SJSA1 (cell line): ENCODE measurements around the gene ALG9. TPM values are rescaled to one million over a fixed set of nuclear protein-coding genes. Genes with fewer than 3 reads are reported as not detected.

Experiments used
- DNase-seq, 2 experiments: peaks; one replicate each; pipeline ENCODE4 v3.0.0-alpha.2; 2015 to 2020; ENCODE audit warnings: low spot score in 2 of 2, low read depth in 1 of 2
- H3K27ac ChIP-seq: fragments of 250-450 bp; sonication (Bioruptor Pico); 2 replicates; pipeline ENCODE4 v1.5.1; 2020; ENCODE audit warnings: mild to moderate bottlenecking, moderate library complexity
- H3K27me3 ChIP-seq: fragments of 250-450 bp; sonication (Bioruptor Pico); replicated peaks from 2 replicates; pipeline ENCODE4 v1.5.1; 2020; ENCODE audit warnings: mild to moderate bottlenecking, moderate library complexity
- H3K36me3 ChIP-seq: fragments of 250-450 bp; sonication (Bioruptor Pico); 2 replicates; pipeline ENCODE4 v1.5.1; 2020; ENCODE audit warnings: mild to moderate bottlenecking
- H3K4me1 ChIP-seq: fragments of 250-450 bp; sonication (Bioruptor Pico); replicated peaks from 2 replicates; pipeline ENCODE4 v1.6.1; 2021; ENCODE audit warnings: mild to moderate bottlenecking
- H3K4me3 ChIP-seq: fragments of 250-450 bp; sonication (Bioruptor Pico); 2 replicates; pipeline ENCODE4 v1.5.1; 2020; ENCODE audit warnings: mild to moderate bottlenecking
- H3K9me3 ChIP-seq: fragments of 250-450 bp; sonication (Bioruptor Pico); replicated peaks from 2 replicates; pipeline ENCODE4 v1.5.1; 2020; ENCODE audit warnings: mild to moderate bottlenecking
- total RNA-seq: library from RNA; depleted of rRNA; stranded (reverse); fragments of >200 nt; shearing (Covaris generic); gene quantifications from 2 replicates; pipeline ENCODE4 v1.2.3, GENCODE V29; 2014; rRNA removed

ALG9 gene
- total RNA-seq: 22.9 and 24.9 TPM in 2 replicates

DNA sequence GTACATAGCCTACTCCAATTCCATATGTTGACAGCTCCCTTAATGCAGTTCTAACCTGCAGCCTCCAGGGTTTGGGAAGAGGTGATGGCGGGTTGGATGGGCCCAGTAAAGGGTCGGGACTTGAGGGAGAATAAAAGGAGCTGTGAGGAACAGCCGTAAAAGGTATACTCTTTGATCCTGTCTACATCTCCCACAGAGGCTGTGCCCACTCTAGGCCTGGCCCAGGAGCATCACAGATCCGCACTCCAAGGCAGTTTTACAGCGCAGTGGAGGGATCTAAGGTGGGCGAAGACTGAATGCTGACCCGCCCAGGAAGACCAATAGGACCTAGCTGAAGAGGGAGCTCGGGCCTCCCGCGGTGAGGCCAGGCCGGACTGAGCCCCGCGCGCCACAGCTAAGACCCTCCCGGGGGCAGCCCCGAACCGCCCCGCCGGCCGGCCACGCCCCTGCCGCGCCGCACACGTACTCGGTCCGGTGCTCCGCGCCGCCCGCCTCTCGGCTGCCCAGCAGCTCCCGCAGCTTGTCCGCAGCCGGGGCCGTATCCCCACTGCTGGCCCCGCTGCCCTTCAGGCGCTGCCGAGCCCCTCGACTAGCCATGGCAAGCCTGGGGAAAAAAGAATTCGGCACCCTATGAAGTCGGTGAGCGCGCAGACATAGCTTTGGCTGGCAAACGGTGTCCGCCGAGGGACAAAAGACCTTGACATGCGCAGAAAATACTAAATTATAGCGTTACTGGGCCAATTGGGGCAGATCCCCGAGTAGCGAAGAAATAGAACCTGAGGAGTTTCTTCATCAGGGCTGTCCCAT, at the start of gene ALG9:
TSS of gene ALG9 (minus strand) at position 696 of the 807 bp plus-strand sequence. CDS start at position 597, 99 bp downstream.
- no peaks in the 10 kb centered on the region for H3K27me3 ChIP-seq
- no peaks in the 10 kb centered on the region for H3K9me3 ChIP-seq
- no peaks in the 10 kb centered on the region for H3K36me3 ChIP-seq
- no peaks in the 10 kb centered on the region for H3K4me1 ChIP-seq
- H3K27ac ChIP-seq: peak within 1 kb of the TSS; percentile 46; the same call in 1 of the 2 replicates
- DNase-seq: peak; percentile 69
- H3K4me3 ChIP-seq: peak within 1 kb of the TSS; percentile 91

GRCh38 chr11:111920908-111921307, 49.5 kb upstream of the ALG9 start:
- H3K9me3 ChIP-seq: no peaks in the 10 kb centered on the region
- DNase-seq: no peak
- peaks cover 14% of the 10 kb centered on the region for H3K4me1 ChIP-seq
- no peak overlapping the region for H3K4me3 ChIP-seq
- no peaks in the 10 kb centered on the region for H3K36me3 ChIP-seq
- no peaks in the 10 kb centered on the region for H3K27me3 ChIP-seq
- H3K27ac ChIP-seq: no peak overlapping the region

DNA sequence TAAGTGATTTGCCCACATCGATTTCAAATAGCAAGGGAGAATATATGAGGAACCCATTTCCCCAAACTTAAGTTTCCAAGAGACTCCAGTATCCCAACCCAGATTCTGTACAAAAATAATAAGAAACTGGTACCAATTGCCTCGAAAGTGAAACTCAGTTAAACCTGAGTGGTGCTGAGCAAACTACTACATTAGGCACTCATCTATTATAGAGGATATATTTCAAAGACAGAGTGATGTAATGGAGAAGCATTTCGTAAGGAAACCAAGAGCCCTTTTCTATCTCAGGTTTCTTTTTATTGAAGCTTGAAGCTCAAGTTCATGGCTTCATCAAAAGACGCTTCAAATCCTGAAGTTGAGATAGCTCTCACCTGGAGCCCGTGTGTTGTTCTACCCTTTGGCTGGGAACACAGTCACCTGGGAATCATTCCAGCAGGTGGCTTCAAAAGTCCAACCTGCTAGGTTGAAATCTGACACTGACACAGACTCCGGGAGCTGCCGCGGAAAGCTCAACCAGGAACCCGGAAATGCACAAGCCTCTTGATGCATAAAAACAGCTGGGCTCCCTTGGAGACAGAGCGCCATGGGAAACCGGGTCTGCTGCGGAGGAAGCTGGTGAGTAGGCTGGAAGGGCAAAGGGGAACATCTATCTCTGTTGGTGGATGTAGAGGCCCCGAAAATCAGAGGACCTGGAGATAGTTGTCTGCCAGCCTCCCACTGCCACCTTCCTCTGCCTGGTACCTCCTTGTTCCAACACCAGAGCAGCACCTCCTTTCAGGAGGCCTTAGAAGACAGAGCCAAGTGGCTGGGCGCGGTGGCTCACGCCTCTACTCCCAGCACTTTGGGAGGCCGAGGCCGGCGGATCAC, 47.2 kb upstream of the ALG9 start, which contains the start of gene C11orf52:
TSS of gene C11orf52 (plus strand) at position 524 of the 867 bp plus-strand sequence. CDS start at position 584, 60 bp downstream.
- H3K4me3 ChIP-seq: no peak within 1 kb of the TSS
- H3K27ac ChIP-seq: no peak within 1 kb of the TSS
- no peak for DNase-seq
- H3K27me3 ChIP-seq: no peaks in the 10 kb centered on the region
- H3K36me3 ChIP-seq: no peaks in the 10 kb centered on the region
- H3K4me1 ChIP-seq: peaks cover 19% of the 10 kb centered on the region
- H3K9me3 ChIP-seq: no peaks in the 10 kb centered on the region

GRCh38 chr11:111917788-111918187, 46.4 kb upstream of the ALG9 start:
- DNase-seq: no peak
- Histone ChIP-seq H3K36me3 (no peaks in the 10 kb centered on the region), H3K27ac (no peak overlapping the region), H3K4me3 (no peak overlapping the region), H3K4me1 (peaks cover 14% of the 10 kb centered on the region), H3K9me3 (no peaks in the 10 kb centered on the region), H3K27me3 (no peaks in the 10 kb centered on the region)

DNA sequence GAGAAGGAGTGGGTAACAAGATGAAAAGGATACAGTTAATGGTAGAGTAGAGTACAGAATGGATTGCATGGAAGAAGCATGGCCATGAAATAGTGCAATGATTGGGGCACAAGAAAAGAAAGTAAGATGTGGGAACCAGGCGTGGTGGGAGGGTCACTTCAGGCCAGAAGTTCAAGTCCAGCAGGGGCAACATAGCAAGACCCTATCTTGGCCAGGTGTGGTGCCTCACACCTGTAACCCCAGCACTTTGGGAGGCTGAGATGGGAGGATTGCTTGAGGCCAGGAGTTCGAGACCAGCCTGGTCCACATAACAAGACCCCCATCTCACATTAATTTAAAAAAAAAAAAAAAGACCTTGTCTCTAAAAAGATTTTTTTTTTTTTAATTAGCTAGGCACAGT, 45.9 kb upstream of the ALG9 start:
- H3K4me1 ChIP-seq: peaks cover 14% of the 10 kb centered on the region
- H3K9me3 ChIP-seq: no peaks in the 10 kb centered on the region
- H3K27ac ChIP-seq: no peak overlapping the region
- no peaks in the 10 kb centered on the region for H3K36me3 ChIP-seq
- H3K27me3 ChIP-seq: no peaks in the 10 kb centered on the region
- no peak for DNase-seq
- no peak overlapping the region for H3K4me3 ChIP-seq

DNA sequence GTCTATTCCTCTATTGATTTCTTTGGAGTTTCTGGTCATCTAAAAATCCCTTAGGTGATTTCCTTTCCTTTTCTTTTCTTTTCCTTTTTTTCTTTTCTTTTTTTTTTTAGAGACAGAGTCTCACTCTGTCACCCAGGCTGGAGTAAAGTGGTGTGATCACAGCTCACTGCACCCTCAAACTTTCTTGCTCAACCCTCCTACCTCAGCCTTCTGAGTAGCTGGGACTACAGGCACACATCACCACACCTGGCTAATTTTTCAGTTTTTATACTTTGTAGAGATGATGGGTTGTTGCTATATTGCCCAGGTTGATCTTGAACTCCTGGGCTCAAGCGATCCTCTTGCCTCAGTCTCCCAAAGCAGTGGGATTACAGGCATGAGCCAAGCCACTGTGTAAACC, 45.4 kb upstream of the ALG9 start:
- H3K36me3 ChIP-seq: no peaks in the 10 kb centered on the region
- no peak overlapping the region for H3K4me3 ChIP-seq
- DNase-seq: no peak
- no peaks in the 10 kb centered on the region for H3K9me3 ChIP-seq
- H3K27ac ChIP-seq: no peak overlapping the region
- no peaks in the 10 kb centered on the region for H3K27me3 ChIP-seq
- H3K4me1 ChIP-seq: peaks cover 20% of the 10 kb centered on the region

GRCh38 chr11:111913997-111914396, 42.6 kb upstream of the ALG9 start:
- DNase-seq: peak in 1 of 2 experiments; percentile 66
- Histone ChIP-seq H3K27ac (peak overlapping the region; percentile 57), H3K36me3 (no peaks in the 10 kb centered on the region), H3K27me3 (no peaks in the 10 kb centered on the region), H3K4me1 (peaks cover 24% of the 10 kb centered on the region), H3K9me3 (no peaks in the 10 kb centered on the region), H3K4me3 (no peak overlapping the region)

- no peak for DNase-seq
- H3K4me3 ChIP-seq: no peak overlapping the region
- peaks cover 24% of the 10 kb centered on the region for H3K4me1 ChIP-seq
- H3K27me3 ChIP-seq: no peaks in the 10 kb centered on the region
- no peaks in the 10 kb centered on the region for H3K9me3 ChIP-seq
- no peaks in the 10 kb centered on the region for H3K36me3 ChIP-seq
- H3K27ac ChIP-seq: peak overlapping the region; percentile 57; the same call in 1 of the 2 replicates
These were observed 41.9 kb upstream of the ALG9 start for GRCh38 chr11:111913031-111913861.

DNA sequence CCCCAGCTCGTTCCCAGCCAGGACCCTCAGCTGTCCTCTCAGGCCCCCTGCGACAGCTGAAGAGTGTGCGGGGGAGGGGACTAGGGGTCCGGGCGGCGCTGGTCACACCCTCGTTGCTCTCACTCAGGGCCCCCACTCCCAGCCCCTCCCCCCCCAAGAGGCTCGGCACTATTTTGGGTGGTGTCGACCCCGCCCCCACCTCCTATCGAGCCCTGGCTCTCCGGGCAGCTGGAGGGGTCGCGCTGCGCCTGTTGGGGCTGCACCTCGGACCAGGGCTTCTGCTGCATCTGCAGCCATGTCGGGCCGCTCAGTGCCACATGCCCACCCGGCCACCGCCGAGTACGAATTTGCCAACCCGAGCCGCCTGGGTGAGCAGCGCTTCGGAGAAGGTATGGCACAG, 41.2 kb upstream of the ALG9 start, which contains the start of gene HSPB2:
TSS of gene HSPB2 (plus strand) at position 200 of the 400 bp plus-strand sequence. CDS start at position 296, 96 bp downstream.
- peaks cover 24% of the 10 kb centered on the region for H3K4me1 ChIP-seq
- no peaks in the 10 kb centered on the region for H3K9me3 ChIP-seq
- H3K36me3 ChIP-seq: no peaks in the 10 kb centered on the region
- no peak within 1 kb of the TSS for H3K4me3 ChIP-seq
- no peak within 1 kb of the TSS; the same call in 1 of the 2 replicates for H3K27ac ChIP-seq
- no peaks in the 10 kb centered on the region for H3K27me3 ChIP-seq
- DNase-seq: no peak

- H3K4me3 ChIP-seq: no peak within 1 kb of the TSS
- H3K27me3 ChIP-seq: no peaks in the 10 kb centered on the region
- no peaks in the 10 kb centered on the region for H3K9me3 ChIP-seq
- no peak within 1 kb of the TSS; the same call in 1 of the 2 replicates for H3K27ac ChIP-seq
- H3K36me3 ChIP-seq: no peaks in the 10 kb centered on the region
- peak; percentile 49 to 52 for DNase-seq
- H3K4me1 ChIP-seq: peaks cover 24% of the 10 kb centered on the region
These were observed 40.4 kb upstream of the ALG9 start, which contains the start of gene CRYAB for GRCh38 chr11:111911563-111912401. CRYAB (minus strand) TSS chr11:111911770; CDS start chr11:111911724, 46 bp downstream.

- H3K27ac ChIP-seq: no peak overlapping the region
- H3K9me3 ChIP-seq: no peaks in the 10 kb centered on the region
- no peak overlapping the region for H3K4me3 ChIP-seq
- H3K27me3 ChIP-seq: no peaks in the 10 kb centered on the region
- peaks cover 24% of the 10 kb centered on the region for H3K4me1 ChIP-seq
- no peak for DNase-seq
- H3K36me3 ChIP-seq: no peaks in the 10 kb centered on the region
These were observed 39.5 kb upstream of the ALG9 start for GRCh38 chr11:111910676-111911562.
